ENCODE results near the gene ALDH1L1. TPM values are rescaled to one million over a fixed set of nuclear protein-coding genes. Genes with fewer than 3 reads are reported as not detected.
"Not testable (repeated sequence)": the region's sequence is repeated elsewhere in the genome, so short reads cannot be mapped to it uniquely, and the experiment has no call there.

ALDH1L1 gene
- total RNA-seq, 1 donor from 2014 or later = 0.06 TPM

DNA sequence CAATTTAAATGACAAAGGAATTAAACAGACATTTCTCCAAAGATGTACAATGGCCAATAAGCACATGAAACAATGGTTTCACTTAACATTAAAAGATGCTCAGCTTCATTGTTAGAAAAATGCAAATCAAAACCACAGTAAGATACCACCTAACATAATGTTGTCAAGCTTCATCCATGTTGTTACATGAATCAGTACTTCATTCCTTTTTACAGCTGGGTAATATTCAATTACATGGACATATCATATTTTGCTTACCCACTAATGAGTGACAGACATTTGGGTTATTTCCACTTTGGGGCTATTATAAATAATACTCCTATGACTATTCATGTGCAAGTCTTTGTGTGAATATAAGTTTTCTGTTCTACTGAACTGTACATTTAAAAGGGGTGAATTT lies 104.2 kb downstream of the ALDH1L1 start:
- no peak for DNase-seq (ENCODE audit: low read depth)
- H3K4me3 ChIP-seq (ENCODE audit: low read depth, low read length) = no peak overlapping the region
- TF ChIP-seq CTCF (conservative IDR thresholded peaks at IDR 0.05; ENCODE audit: low read depth, low read length) = no peak

- H3K4me3 ChIP-seq (ENCODE audit: low read depth, low read length) = no peak overlapping the region
- TF ChIP-seq CTCF (conservative IDR thresholded peaks at IDR 0.05; ENCODE audit: low read depth, low read length) = no peak
- no peak for DNase-seq (ENCODE audit: low read depth)
These were observed 110.2 kb downstream of the ALDH1L1 start for GRCh38 chr3:126070146-126070545.

DNA sequence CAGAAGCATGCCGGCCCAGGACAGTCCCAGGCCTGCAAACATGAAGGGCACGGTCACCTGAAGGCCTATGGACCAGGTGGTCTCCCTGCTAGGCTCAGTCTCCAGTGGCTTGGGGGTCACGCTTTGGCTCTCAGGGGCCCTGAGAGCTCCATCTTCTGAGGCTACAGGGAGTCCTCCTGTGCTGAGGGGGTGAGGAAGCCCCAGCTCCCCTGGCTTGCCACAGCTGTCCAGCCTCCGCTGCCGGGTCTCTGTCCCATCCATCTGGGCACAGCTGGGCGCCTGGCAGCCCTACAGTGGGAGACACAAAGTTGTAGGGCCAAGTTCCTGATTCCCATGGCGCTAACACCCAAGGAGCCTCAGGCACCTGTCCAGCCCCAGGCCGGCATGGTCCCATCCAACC lies 112.4 kb downstream of the ALDH1L1 start:
- H3K4me3 ChIP-seq (ENCODE audit: low read depth, low read length) = no peak overlapping the region
- DNase-seq (ENCODE audit: low read depth) = no peak
- TF ChIP-seq CTCF (conservative IDR thresholded peaks at IDR 0.05; ENCODE audit: low read depth, low read length) = no peak

DNA sequence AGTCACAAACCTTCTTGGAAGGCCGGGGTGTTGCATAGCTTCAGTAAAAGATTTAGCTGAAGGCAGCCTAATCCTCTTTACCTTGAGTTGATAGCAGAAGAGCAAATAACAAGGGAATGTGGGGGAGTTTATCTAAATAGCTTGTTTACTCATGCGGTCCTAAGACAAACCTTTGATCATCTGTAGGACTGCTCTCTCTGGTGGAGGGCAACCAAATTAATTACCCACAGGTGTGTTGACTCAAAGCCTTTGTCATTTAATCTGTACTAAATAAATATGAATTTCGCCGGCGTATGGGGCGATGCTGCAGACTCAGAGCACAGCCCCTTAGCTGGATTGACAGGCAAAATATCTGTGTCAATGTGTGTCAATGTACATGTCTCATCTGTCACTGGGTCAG lies 113.7 kb downstream of the ALDH1L1 start:
- not testable (repeated sequence) for DNase-seq (ENCODE audit: low read depth); H3K4me3 ChIP-seq (ENCODE audit: low read depth, low read length)

GRCh38 chr3:126065876-126066275 lies 114.5 kb downstream of the ALDH1L1 start:
- no peak for DNase-seq (ENCODE audit: low read depth)
- H3K4me3 ChIP-seq (ENCODE audit: low read depth, low read length) = no peak overlapping the region
- no peak for TF ChIP-seq CTCF (conservative IDR thresholded peaks at IDR 0.05; ENCODE audit: low read depth, low read length)

DNA sequence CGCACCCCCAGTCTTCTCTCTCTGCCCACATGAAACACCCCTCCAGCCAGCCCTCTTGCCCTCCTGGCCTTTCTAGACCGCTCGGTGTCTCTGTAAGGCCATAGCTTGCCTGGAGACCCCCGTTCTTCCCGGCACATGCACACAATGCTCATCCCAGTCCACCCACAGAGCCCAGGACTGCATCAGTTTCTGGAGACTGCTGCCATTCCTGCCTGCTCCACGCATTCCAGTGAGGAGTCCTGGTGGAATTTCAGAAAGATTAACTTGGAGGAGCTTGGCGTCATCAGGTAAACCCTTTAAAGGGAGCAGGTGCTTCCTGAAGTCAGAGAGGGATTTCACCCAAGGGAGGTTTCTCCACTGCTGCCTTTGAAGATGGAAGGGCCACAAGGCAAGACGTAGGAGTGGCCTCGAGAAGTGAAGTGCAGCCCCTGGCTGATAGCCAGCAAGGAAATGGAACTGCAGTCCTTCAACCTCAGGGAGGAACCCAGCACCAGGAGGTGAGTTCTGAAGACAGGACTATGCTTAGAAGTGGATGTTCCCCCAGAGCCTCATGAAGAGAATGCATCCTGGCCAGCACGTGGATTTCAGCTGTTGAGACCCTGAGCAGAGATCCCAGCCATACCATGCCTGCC lies 115.6 kb downstream of the ALDH1L1 start:
- no peak overlapping the region for H3K4me3 ChIP-seq (ENCODE audit: low read depth, low read length)
- no peak for DNase-seq (ENCODE audit: low read depth)
- TF ChIP-seq CTCF (conservative IDR thresholded peaks at IDR 0.05; ENCODE audit: low read depth, low read length) = no peak

- H3K4me3 ChIP-seq (ENCODE audit: low read depth, low read length) = no peak overlapping the region
- no peak for DNase-seq (ENCODE audit: low read depth)
- TF ChIP-seq CTCF (conservative IDR thresholded peaks at IDR 0.05; ENCODE audit: low read depth, low read length) = no peak
These were observed 116.9 kb downstream of the ALDH1L1 start for GRCh38 chr3:126063358-126063965.
